Measurements from ENCODE around the gene MLPH. TPM values are rescaled to one million over a fixed set of nuclear protein-coding genes. Genes with fewer than 3 reads are reported as not detected.

MLPH gene
- total and polyA plus RNA-seq, 4 donors: 1.6 to 25.9 (median 22.3) TPM

- TF ChIP-seq RAD21 (IDR thresholded peaks at IDR 0.05) (peak; percentile 52 to 70), TAF1 (conservative IDR thresholded peaks at IDR 0.05) (no peak), RXRA (IDR thresholded peaks at IDR 0.05) (peak in 1 of 2 donors; percentile 48), MAX (IDR thresholded peaks at IDR 0.05) (peak; percentile 80)
These were observed 113.3 kb downstream of the MLPH start (continued) for GRCh38 chr2:237600205-237600846.

GRCh38 chr2:237601453-237602116, 114.5 kb downstream of the MLPH start:
- H3K27ac ChIP-seq (ENCODE audit: low read depth in 1 of 2, low read length in 2 of 2): peak overlapping the region; percentile 14 to 91

More at GRCh38 chr2:237601453-237602116, 114.5 kb downstream of the MLPH start:
- DNase-seq (ENCODE audit: low spot score): no peak
- TF ChIP-seq ZBTB33 (IDR thresholded peaks at IDR 0.05) (no peak), RXRA (IDR thresholded peaks at IDR 0.05) (peak; percentile 26 to 30), HNF4G (IDR thresholded peaks at IDR 0.05) (no peak), YY1 (IDR thresholded peaks at IDR 0.05) (no peak), CTCF (IDR thresholded peaks at IDR 0.05; ENCODE audit: low read depth, low read length, missing input control) (no peak), MAX (IDR thresholded peaks at IDR 0.05) (no peak), EGR1 (IDR thresholded peaks at IDR 0.05; ENCODE audit: low read depth in 2 of 2) (no peak), HNF4A (conservative IDR thresholded peaks at IDR 0.05) (peak; percentile 77 to 87), FOXA2 (IDR thresholded peaks at IDR 0.05) (no peak), GABPA (IDR thresholded peaks at IDR 0.05 in 1 of 2, conservative IDR thresholded peaks at IDR 0.05 in 1 of 2) (no peak), JUND (IDR thresholded peaks at IDR 0.05) (no peak), SP1 (IDR thresholded peaks at IDR 0.05) (peak; percentile 75), FOXA1 (IDR thresholded peaks at IDR 0.05) (no peak), RAD21 (IDR thresholded peaks at IDR 0.05) (peak in 1 of 2 donors; percentile 26), NR2F2 (IDR thresholded peaks at IDR 0.05) (peak; percentile 13), ATF3 (IDR thresholded peaks at IDR 0.05) (no peak), REST (IDR thresholded peaks at IDR 0.05) (peak; percentile 16), TAF1 (conservative IDR thresholded peaks at IDR 0.05) (no peak)
- Histone ChIP-seq H3K9me3 (ENCODE audit: control insufficient read depth in 4 of 4, low read length in 3 of 4) (no peaks in the 10 kb centered on the region), H3K4me3 (ENCODE audit: low read depth in 1 of 3, low read length in 3 of 3) (no peak overlapping the region), H3K9ac (ENCODE audit: low read depth in 1 of 2, low read length in 2 of 2) (no peak overlapping the region), H3K27me3 (ENCODE audit: control insufficient read depth in 4 of 4, insufficient read depth in 4 of 4, low read length in 3 of 4) (no peaks in the 10 kb centered on the region), H3K36me3 (ENCODE audit: control insufficient read depth in 4 of 4, insufficient read depth in 3 of 4, low read depth in 1 of 4, low read length in 3 of 4) (no peaks in the 10 kb centered on the region), H3K4me1 (ENCODE audit: control insufficient read depth in 4 of 4, insufficient read depth in 4 of 4, low read length in 3 of 4) (peaks cover 0 to 21% (median 4%) of the 10 kb centered on the region in 4 donors)
- 68% methylated on average over 14 of the region's 14 CpGs for WGBS
